ENCODE results near the gene VN1R4.
"Not testable (repeated sequence)": the region's sequence is repeated elsewhere in the genome, so short reads cannot be mapped to it uniquely, and the experiment has no call there.

GRCh38 chr19:53269861-53270260 lies 2.3 kb upstream of the VN1R4 start:
- TF ChIP-seq CTCF, POLR2A (IDR thresholded peaks at IDR 0.05): not testable (repeated sequence)
